GM19023 (cell line): ENCODE measurements around the gene ADCY10.
"Not testable (repeated sequence)": the region's sequence is repeated elsewhere in the genome, so short reads cannot be mapped to it uniquely, and the experiment has no call there.

ENCODE experiments used
- ATAC-seq: cut with Tn5 transposase; IDR thresholded peaks from one replicate; pipeline ENCODE4 v1.9.1; 2021; ENCODE audit warnings: mild to moderate bottlenecking, moderate library complexity; ENCODE audit not compliant: unreplicated experiment

Gene ADCY10

GRCh38 chr1:167882376-167882775 is 31.6 kb downstream of the ADCY10 start:
- ATAC-seq = no peak

GRCh38 chr1:167881786-167882185 is 32.1 kb downstream of the ADCY10 start:
- ATAC-seq = no peak

GRCh38 chr1:167881069-167881468 is 32.9 kb downstream of the ADCY10 start:
- no peak for ATAC-seq

GRCh38 chr1:167880580-167881021 is 33.3 kb downstream of the ADCY10 start:
- ATAC-seq = no peak

- ATAC-seq = no peak
Measured at GRCh38 chr1:167879508-167879907, 34.4 kb downstream of the ADCY10 start.

GRCh38 chr1:167878372-167879160 is 35.4 kb downstream of the ADCY10 start:
- ATAC-seq = no peak

- no peak for ATAC-seq
Measured at GRCh38 chr1:167876597-167877175, 37.2 kb downstream of the ADCY10 start.

GRCh38 chr1:167871331-167871730 is 42.6 kb downstream of the ADCY10 start:
- no peak for ATAC-seq

- ATAC-seq = not testable (repeated sequence)
Measured at GRCh38 chr1:167869157-167870001, 44.6 kb downstream of the ADCY10 start.

- ATAC-seq = not testable (repeated sequence)
Measured at GRCh38 chr1:167866739-167867414, 47.1 kb downstream of the ADCY10 start.

GRCh38 chr1:167866326-167866725 is 47.6 kb downstream of the ADCY10 start:
- not testable (repeated sequence) for ATAC-seq

- not testable (repeated sequence) for ATAC-seq
Measured at GRCh38 chr1:167865804-167866308, 48.1 kb downstream of the ADCY10 start.

- ATAC-seq = not testable (repeated sequence)
Measured at GRCh38 chr1:167865193-167865592, 48.7 kb downstream of the ADCY10 start.

GRCh38 chr1:167864392-167865032 is 49.4 kb downstream of the ADCY10 start:
- ATAC-seq = no peak

- ATAC-seq = no peak
Measured at GRCh38 chr1:167863921-167864279, 50.0 kb downstream of the ADCY10 start.

GRCh38 chr1:167863191-167863920 is 50.6 kb downstream of the ADCY10 start:
- not testable (repeated sequence) for ATAC-seq

- ATAC-seq = no peak
Measured at GRCh38 chr1:167862432-167863076, 51.4 kb downstream of the ADCY10 start.

GRCh38 chr1:167861664-167862381 is 52.1 kb downstream of the ADCY10 start:
- ATAC-seq = no peak
